OCI-LY1 (cell line): ENCODE measurements around the gene ARHGEF39.

Source experiments
- H2AFZ ChIP-seq: fragments of 200-600 bp; sonication (generic), shearing (Covaris generic); 2 replicates; pipeline ENCODE4 v1.6.0; 2014; ENCODE audit warnings: antibody characterized with exemption, mild to moderate bottlenecking, low read length
- H3F3A ChIP-seq: fragments of 200-600 bp; sonication (generic), shearing (Covaris generic); 2 replicates; pipeline ENCODE4 v1.6.0; 2014; ENCODE audit warnings: mild to moderate bottlenecking, antibody characterized with exemption, low read length, moderate library complexity; ENCODE audit not compliant: insufficient read depth
- H3K27ac ChIP-seq: fragments of 200-600 bp; sonication (generic); 2 replicates; pipeline ENCODE4 v1.5.1; 2014; ENCODE audit warnings: low read length, mixed run types, mild to moderate bottlenecking, low read depth; ENCODE audit not compliant: poor library complexity, severe bottlenecking
- H3K27me3 ChIP-seq: fragments of 200-600 bp; sonication (generic); 2 replicates; pipeline ENCODE4 v1.6.0; 2014; ENCODE audit warnings: antibody characterized with exemption, mild to moderate bottlenecking, low read length, moderate library complexity; ENCODE audit not compliant: insufficient read depth
- H3K36me3 ChIP-seq: fragments of 200-600 bp; sonication (generic); 2 replicates; pipeline ENCODE4 v1.6.1; 2014; ENCODE audit warnings: mild to moderate bottlenecking, antibody characterized with exemption, low read length, moderate library complexity, mixed read lengths; ENCODE audit not compliant: insufficient read depth
- H3K4me1 ChIP-seq: fragments of 200-600 bp; sonication (generic); 2 replicates; pipeline ENCODE4 v1.5.1; 2014; ENCODE audit warnings: mild to moderate bottlenecking, low read length, moderate library complexity; ENCODE audit not compliant: insufficient read depth, severe bottlenecking
- H3K4me2 ChIP-seq: fragments of 200-600 bp; sonication (generic), shearing (Covaris generic); 2 replicates; pipeline ENCODE4 v1.6.1; 2014; ENCODE audit warnings: low read length
- H3K4me3 ChIP-seq: fragments of 200-600 bp; sonication (generic); 2 replicates; pipeline ENCODE4 v1.5.1; 2014; ENCODE audit warnings: low read length, low read depth, mild to moderate bottlenecking, mixed read lengths; ENCODE audit not compliant: poor library complexity, severe bottlenecking
- H3K79me2 ChIP-seq: fragments of 200-600 bp; shearing (Covaris generic); 2 replicates; pipeline ENCODE4 v1.6.1; 2016; ENCODE audit warnings: mixed run types, low read length, mixed read lengths; ENCODE audit not compliant: insufficient read depth
- H3K9ac ChIP-seq: fragments of 200-600 bp; sonication (generic), shearing (Covaris generic); 2 replicates; pipeline ENCODE4 v1.6.1; 2014; ENCODE audit warnings: mild to moderate bottlenecking, low read length, mixed read lengths
- H3K9me2 ChIP-seq: fragments of 200-600 bp; sonication (generic), shearing (Covaris generic); 2 replicates; pipeline ENCODE4 v1.6.1; 2014; ENCODE audit warnings: low read depth, mild to moderate bottlenecking, low read length, mixed read lengths
- H3K9me3 ChIP-seq: fragments of 200-600 bp; shearing (Covaris generic); 2 replicates; pipeline ENCODE4 v1.6.1; 2014; ENCODE audit warnings: low read length, mixed read lengths
- H4K20me1 ChIP-seq: fragments of 200-600 bp; sonication (generic), shearing (Covaris generic); 2 replicates; pipeline ENCODE4 v1.6.0; 2016; ENCODE audit warnings: mild to moderate bottlenecking, low read length; ENCODE audit not compliant: insufficient read depth
- EZH2 ChIP-seq: fragments of 200-600 bp; sonication (generic), shearing (Covaris generic); IDR thresholded peaks from 2 replicates; pipeline ENCODE4 v1.8.0; 2017; ENCODE audit warnings: borderline replicate concordance, mixed run types, mild to moderate bottlenecking, antibody characterized with exemption, low read length, moderate library complexity, mixed read lengths
- TF ChIP-seq, protein P1 (sequence below): fragments of 200-600 bp; sonication (generic), shearing (Covaris generic); IDR thresholded peaks from 2 replicates; pipeline ENCODE4 v1.5.1; 2017; ENCODE audit warnings: mild to moderate bottlenecking, antibody characterized with exemption, low read length, moderate library complexity, mixed read lengths

The ARHGEF39 gene

DNA sequence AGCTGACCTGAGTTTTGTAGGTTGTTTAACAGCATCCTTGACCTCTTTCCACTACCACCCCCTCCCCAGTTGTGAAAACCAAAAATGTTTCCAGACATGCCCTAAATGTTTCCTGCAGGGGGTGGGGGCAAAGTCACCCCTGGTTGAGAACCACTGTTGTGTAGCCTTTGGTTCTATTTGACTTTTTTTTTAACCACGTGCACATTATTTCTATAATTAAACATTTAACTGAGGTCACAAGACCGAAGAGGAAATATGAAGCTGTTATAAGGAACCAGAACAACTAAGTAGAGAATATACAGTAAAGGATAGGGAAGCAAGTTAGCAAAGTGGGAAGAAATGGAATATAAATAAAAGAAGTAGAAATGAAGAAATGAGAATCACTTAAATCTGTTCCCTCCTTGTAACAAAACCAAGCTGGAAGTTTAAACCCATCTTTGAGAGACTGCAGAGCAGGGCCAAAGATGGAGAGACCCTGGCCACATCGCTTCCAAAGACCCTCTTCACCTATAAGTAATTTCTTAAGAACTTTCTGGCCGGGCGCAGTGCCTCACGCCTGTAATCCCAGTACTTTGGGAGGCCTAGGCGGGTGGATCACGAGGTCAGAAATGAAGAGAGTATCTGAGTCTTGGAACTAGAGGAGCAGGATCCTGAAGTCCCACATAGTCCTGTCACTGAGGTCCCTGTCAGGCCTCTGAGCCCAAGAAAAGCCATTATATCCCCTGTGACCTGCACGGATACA is 28.7 kb downstream of the ARHGEF39 start:
- H3K9me3 ChIP-seq, result no peaks in the 10 kb centered on the region
- H3K79me2 ChIP-seq, result no peaks in the 10 kb centered on the region
- TF ChIP-seq, protein P1, sequence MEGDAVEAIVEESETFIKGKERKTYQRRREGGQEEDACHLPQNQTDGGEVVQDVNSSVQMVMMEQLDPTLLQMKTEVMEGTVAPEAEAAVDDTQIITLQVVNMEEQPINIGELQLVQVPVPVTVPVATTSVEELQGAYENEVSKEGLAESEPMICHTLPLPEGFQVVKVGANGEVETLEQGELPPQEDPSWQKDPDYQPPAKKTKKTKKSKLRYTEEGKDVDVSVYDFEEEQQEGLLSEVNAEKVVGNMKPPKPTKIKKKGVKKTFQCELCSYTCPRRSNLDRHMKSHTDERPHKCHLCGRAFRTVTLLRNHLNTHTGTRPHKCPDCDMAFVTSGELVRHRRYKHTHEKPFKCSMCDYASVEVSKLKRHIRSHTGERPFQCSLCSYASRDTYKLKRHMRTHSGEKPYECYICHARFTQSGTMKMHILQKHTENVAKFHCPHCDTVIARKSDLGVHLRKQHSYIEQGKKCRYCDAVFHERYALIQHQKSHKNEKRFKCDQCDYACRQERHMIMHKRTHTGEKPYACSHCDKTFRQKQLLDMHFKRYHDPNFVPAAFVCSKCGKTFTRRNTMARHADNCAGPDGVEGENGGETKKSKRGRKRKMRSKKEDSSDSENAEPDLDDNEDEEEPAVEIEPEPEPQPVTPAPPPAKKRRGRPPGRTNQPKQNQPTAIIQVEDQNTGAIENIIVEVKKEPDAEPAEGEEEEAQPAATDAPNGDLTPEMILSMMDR, result no peak
- no peak for TF ChIP-seq EZH2
- H3K4me2 ChIP-seq, result peak overlapping the region; percentile 48
- H3F3A ChIP-seq, result peaks cover 18% of the 10 kb centered on the region
- no peak overlapping the region for H2AFZ ChIP-seq
- peak overlapping the region; percentile 93 for H3K27ac ChIP-seq
- H3K4me1 ChIP-seq, result peaks cover 63% of the 10 kb centered on the region
- H3K4me3 ChIP-seq, result no peak overlapping the region
- no peaks in the 10 kb centered on the region for H3K27me3 ChIP-seq
- peaks cover 14% of the 10 kb centered on the region for H3K36me3 ChIP-seq
- no peaks in the 10 kb centered on the region for H3K9me2 ChIP-seq
- no peaks in the 10 kb centered on the region for H4K20me1 ChIP-seq
- peak overlapping the region; percentile 59 for H3K9ac ChIP-seq

DNA sequence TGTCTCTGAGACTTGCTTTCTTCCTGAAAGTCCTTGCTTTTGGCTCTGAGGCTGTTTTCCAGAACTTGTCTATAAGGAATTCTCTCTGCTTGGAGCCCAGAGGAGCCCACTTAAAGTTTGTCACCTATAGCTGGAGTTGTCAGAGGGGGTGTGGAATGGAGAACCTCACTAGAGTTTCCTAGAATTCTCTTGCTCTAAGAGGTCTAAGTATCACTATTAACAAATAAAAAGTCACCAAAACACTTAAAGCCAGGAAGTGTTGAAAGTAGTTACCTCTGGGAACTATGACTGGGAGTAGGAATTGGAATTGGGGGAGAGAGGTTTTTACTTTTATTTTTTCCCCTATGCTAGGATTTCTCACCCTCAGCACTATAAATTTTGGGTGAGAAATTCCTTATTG is 29.3 kb downstream of the ARHGEF39 start:
- Histone ChIP-seq H4K20me1 (no peaks in the 10 kb centered on the region), H3K4me3 (no peak overlapping the region), H3K9me2 (no peaks in the 10 kb centered on the region), H3K4me2 (peak overlapping the region; percentile 48), H3K27me3 (no peaks in the 10 kb centered on the region), H3K4me1 (peaks cover 63% of the 10 kb centered on the region), H3K9ac (peak overlapping the region; percentile 45), H2AFZ (no peak overlapping the region), H3K9me3 (no peaks in the 10 kb centered on the region), H3F3A (peaks cover 18% of the 10 kb centered on the region), H3K27ac (peak overlapping the region; percentile 93), H3K79me2 (no peaks in the 10 kb centered on the region), H3K36me3 (peaks cover 9% of the 10 kb centered on the region)
- TF ChIP-seq EZH2, result no peak
- TF ChIP-seq, protein P1, result no peak

DNA sequence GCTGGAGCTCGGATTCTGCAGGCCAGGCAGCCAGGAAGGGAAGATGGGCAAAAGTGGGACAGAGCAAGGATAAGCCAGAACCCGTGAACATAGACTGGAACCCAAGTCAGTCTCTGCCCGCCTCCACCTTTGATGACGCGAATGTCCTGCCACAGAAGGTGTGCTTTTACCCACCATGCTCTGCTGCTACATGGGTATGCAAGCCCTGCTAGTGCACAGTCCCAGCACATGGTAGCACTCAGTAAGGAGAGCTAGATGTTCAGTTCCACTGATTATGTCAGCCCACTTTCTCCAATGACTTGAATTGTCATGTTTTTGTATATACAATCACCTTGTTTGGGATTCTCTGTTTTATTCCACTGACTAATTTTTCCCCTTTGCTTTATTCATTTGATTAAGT is 35.4 kb downstream of the ARHGEF39 start:
- no peaks in the 10 kb centered on the region for H3K9me3 ChIP-seq
- TF ChIP-seq EZH2, result no peak
- TF ChIP-seq, protein P1, result no peak
- no peak overlapping the region for H3K4me2 ChIP-seq
- peaks cover 8% of the 10 kb centered on the region for H3F3A ChIP-seq
- H3K27ac ChIP-seq, result peak overlapping the region; percentile 24
- H3K4me1 ChIP-seq, result peaks cover 12% of the 10 kb centered on the region
- H3K4me3 ChIP-seq, result no peak overlapping the region
- no peaks in the 10 kb centered on the region for H3K9me2 ChIP-seq
- no peaks in the 10 kb centered on the region for H3K79me2 ChIP-seq
- no peak overlapping the region for H2AFZ ChIP-seq
- H4K20me1 ChIP-seq, result no peaks in the 10 kb centered on the region
- H3K36me3 ChIP-seq, result no peaks in the 10 kb centered on the region
- no peaks in the 10 kb centered on the region for H3K27me3 ChIP-seq
- H3K9ac ChIP-seq, result no peak overlapping the region
